A673 (cell line): ENCODE measurements around the gene PHRF1. TPM values are rescaled to one million over a fixed set of nuclear protein-coding genes. Genes with fewer than 3 reads are reported as not detected.

Experiments used
- BruUV-seq: library from RNA; stranded (reverse); fragments of 400-500 nt; replicated peaks from 2 replicates; lab custom pipeline; 2021; lab: Mats Ljungman, UMichigan
- CTCF ChIA-PET: fragments of 300-600 bp; sonication (Branson Sonifier 250); formaldehyde crosslinking; loops from one replicate; lab custom pipeline; 2022; ENCODE audit warnings: antibody characterized with exemption; lab: Charles Lee
- POLR2A ChIA-PET: fragments of 300-600 bp; sonication (Branson Sonifier 250); formaldehyde crosslinking; loops from one replicate; lab custom pipeline; 2022; ENCODE audit warnings: antibody characterized with exemption; ENCODE audit not compliant: low non-redundant PET; lab: Charles Lee
- DNase-seq: peaks from one replicate; pipeline ENCODE4 v3.0.0-alpha.2; 2015; ENCODE audit warnings: low spot score
- H3K27ac ChIP-seq: fragments of 200-600 bp; sonication (generic); 2 replicates; pipeline ENCODE4 v1.5.1; 2016; ENCODE audit warnings: mixed run types, low read depth, mild to moderate bottlenecking, mixed read lengths, antibody characterized with exemption, low read length; ENCODE audit not compliant: poor library complexity, severe bottlenecking
- H3K27me3 ChIP-seq: fragments of 200-600 bp; sonication (generic); replicated peaks from 2 replicates; pipeline ENCODE4 v1.6.1; 2017; ENCODE audit warnings: mixed run types, low read depth, mild to moderate bottlenecking, mixed read lengths, antibody characterized with exemption, low read length; ENCODE audit not compliant: insufficient read depth, poor library complexity
- H3K36me3 ChIP-seq: fragments of 200-600 bp; sonication (generic); 2 replicates; pipeline ENCODE4 v1.6.1; 2016; ENCODE audit warnings: mixed run types, mild to moderate bottlenecking, mixed read lengths, antibody characterized with exemption, low read length; ENCODE audit not compliant: insufficient read depth, poor library complexity, severe bottlenecking
- H3K4me1 ChIP-seq: fragments of 200-600 bp; sonication (generic); 2 replicates; pipeline ENCODE4 v1.6.1; 2017; ENCODE audit warnings: mixed run types, mild to moderate bottlenecking, mixed read lengths, antibody characterized with exemption, low read length; ENCODE audit not compliant: insufficient read depth, poor library complexity, severe bottlenecking
- H3K4me3 ChIP-seq: fragments of 200-600 bp; sonication (generic); 2 replicates; pipeline ENCODE4 v1.5.1; 2016; ENCODE audit warnings: low read depth, mixed run types, mild to moderate bottlenecking, mixed read lengths, low read length; ENCODE audit not compliant: poor library complexity, severe bottlenecking
- H3K9me3 ChIP-seq: fragments of 200-600 bp; sonication (generic); 2 replicates; pipeline ENCODE4 v1.6.1; 2016; ENCODE audit warnings: mixed run types, low read depth, mild to moderate bottlenecking, mixed read lengths, antibody characterized with exemption, low read length; ENCODE audit not compliant: poor library complexity, severe bottlenecking
- EZH2 ChIP-seq: fragments of 200-600 bp; sonication (generic); IDR thresholded peaks from 2 replicates; pipeline ENCODE4 v1.6.1; 2017; ENCODE audit warnings: borderline replicate concordance, low read depth, mild to moderate bottlenecking, mixed read lengths, antibody characterized with exemption, low read length; ENCODE audit not compliant: poor library complexity, severe bottlenecking
- intact Hi-C: fragments of 100-400 bp; cut with micrococcal nuclease; formaldehyde crosslinking; loops from one replicate; pipeline ENCODE4 v1.10.0; 2022; ENCODE audit not compliant: unreplicated experiment
- total RNA-seq: library from RNA; stranded (reverse); gene quantifications from 2 replicates; pipeline ENCODE4 v1.2.3, GENCODE V29; 2021
- TF ChIP-seq, protein P1 (sequence below): fragments of 300-800, 200-600 bp; sonication (generic); conservative IDR thresholded peaks from 2 replicates; pipeline ENCODE4 v1.5.1; 2017; ENCODE audit warnings: low read depth, mild to moderate bottlenecking, antibody characterized with exemption, low read length, moderate library complexity, mixed read lengths

Gene PHRF1
- total RNA-seq, 1 experiment from 2014 or later, result 43.0 TPM

DNA sequence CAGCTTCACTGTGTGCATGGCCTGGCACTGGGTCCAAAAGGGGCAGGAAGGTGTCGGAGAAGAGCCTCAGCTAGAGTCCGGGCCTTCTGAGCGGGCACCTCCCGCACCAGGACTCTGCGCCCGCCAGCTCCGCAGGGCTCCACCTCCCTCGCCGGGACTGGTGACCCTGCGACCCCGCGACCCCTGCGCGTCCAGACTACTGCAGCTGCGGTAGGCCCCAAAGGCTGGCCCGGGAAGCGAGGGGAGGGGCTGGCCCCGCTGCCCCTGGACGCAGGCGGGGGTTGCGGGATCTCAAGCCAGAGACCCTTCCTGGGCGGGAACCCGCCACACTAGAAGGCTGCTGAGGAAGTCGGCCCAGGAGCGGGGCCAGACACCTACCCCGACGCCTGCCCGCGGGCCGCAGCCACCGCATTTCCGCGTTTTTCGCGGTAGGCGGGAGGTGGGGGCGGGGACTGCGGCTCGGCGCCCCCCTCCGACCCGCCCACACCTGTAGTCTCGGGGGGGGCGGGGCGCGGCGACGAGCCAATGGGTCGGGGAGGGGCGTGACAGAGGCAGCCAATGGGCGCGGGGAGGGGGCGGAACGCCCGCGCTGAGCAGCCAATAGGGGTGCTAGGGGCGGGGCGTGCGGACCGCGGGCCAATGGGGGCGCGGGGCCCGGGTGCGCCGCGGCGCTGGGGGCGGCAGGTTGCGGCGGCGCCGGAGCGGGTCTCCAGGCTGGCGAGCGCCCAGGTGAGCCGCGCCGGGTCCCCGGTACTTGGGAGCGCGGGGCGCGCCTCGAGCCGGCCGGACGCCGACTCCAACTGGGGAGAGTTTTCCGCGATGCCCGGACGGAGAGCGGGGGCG, 15.7 kb upstream of the PHRF1 start, which contains the start of the genes LMNTD2 and RASSF7:
Gene LMNTD2, minus strand, starts transcription at position 434 of the 843 bp plus-strand sequence. Its CDS starts 22 bp downstream, at position 412.
Gene RASSF7, plus strand, starts transcription at position 666 of the 843 bp plus-strand sequence. CDS start 799 bp downstream, outside the sequence.
- Histone ChIP-seq H3K4me1 (peaks cover 14% of the 10 kb centered on the region), H3K36me3 (no peaks in the 10 kb centered on the region), H3K4me3 (peak within 1 kb of the TSS; percentile 72), H3K9me3 (no peaks in the 10 kb centered on the region), H3K27ac (peak within 1 kb of the TSS; percentile 76), H3K27me3 (peaks cover 20% of the 10 kb centered on the region)
- intact Hi-C loops, result no loop called here
- TF ChIP-seq, protein P1, sequence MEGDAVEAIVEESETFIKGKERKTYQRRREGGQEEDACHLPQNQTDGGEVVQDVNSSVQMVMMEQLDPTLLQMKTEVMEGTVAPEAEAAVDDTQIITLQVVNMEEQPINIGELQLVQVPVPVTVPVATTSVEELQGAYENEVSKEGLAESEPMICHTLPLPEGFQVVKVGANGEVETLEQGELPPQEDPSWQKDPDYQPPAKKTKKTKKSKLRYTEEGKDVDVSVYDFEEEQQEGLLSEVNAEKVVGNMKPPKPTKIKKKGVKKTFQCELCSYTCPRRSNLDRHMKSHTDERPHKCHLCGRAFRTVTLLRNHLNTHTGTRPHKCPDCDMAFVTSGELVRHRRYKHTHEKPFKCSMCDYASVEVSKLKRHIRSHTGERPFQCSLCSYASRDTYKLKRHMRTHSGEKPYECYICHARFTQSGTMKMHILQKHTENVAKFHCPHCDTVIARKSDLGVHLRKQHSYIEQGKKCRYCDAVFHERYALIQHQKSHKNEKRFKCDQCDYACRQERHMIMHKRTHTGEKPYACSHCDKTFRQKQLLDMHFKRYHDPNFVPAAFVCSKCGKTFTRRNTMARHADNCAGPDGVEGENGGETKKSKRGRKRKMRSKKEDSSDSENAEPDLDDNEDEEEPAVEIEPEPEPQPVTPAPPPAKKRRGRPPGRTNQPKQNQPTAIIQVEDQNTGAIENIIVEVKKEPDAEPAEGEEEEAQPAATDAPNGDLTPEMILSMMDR, result no peak
- no peak for TF ChIP-seq EZH2
- no TSS peak for BruUV-seq
- CTCF ChIA-PET, result no interaction called here
- peak; percentile 90 for DNase-seq
- POLR2A ChIA-PET, result no interaction called here

DNA sequence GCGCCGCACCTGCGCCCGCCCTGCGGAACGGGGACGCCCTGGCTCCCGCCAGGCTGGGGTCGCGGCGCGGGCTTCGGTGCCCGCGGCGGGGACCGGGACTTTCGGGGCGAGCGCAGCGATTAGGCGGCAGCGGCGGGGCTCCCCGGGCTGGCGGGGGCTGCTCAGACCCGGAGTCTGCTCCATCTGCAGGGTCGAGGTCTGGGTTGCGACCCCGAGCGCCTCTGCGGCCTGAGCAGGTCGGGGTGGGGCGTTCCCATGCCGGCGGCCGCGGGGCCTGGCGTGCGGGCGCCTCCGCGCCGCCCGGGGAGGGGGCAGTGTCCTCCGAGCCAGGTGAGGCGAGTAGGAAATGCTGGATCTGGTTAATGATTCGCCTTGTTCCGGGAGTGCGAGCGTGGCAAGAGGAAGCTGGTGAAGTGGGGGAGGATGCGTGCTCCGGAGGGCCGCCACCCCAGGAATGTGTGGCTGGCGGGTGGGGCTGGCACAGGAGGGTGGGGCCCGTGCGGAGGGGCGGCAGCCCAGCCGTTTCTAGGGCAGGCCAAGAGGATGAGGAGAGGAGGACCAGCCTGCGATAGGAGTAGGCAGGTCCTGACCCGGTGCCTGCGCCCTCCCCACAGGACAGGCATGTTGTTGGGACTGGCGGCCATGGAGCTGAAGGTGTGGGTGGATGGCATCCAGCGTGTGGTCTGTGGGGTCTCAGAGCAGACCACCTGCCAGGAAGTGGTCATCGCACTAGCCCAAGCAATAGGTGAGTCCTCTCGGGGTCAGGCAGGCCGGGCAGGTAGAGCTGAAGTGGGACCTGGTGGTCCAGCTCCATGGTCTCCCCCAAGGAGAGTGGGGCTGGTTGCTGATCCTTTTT, 14.9 kb upstream of the PHRF1 start:
- Histone ChIP-seq H3K4me3 (peak overlapping the region; percentile 72), H3K9me3 (no peaks in the 10 kb centered on the region), H3K27me3 (peaks cover 12% of the 10 kb centered on the region), H3K36me3 (no peaks in the 10 kb centered on the region), H3K4me1 (peaks cover 9% of the 10 kb centered on the region), H3K27ac (no peak overlapping the region)
- BruUV-seq, result no TSS peak
- no peak for DNase-seq
- ChIA-PET CTCF (no interaction called here), POLR2A (no interaction called here)
- intact Hi-C loops, result no loop called here
- TF ChIP-seq EZH2, result no peak
- TF ChIP-seq, protein P1, result no peak

DNA sequence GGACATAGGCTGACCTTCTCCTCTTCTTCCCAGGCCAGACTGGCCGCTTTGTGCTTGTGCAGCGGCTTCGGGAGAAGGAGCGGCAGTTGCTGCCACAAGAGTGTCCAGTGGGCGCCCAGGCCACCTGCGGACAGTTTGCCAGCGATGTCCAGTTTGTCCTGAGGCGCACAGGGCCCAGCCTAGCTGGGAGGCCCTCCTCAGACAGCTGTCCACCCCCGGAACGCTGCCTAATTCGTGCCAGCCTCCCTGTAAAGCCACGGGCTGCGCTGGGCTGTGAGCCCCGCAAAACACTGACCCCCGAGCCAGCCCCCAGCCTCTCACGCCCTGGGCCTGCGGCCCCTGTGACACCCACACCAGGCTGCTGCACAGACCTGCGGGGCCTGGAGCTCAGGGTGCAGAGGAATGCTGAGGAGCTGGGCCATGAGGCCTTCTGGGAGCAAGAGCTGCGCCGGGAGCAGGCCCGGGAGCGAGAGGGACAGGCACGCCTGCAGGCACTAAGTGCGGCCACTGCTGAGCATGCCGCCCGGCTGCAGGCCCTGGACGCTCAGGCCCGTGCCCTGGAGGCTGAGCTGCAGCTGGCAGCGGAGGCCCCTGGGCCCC, 14.1 kb upstream of the PHRF1 start:
- CTCF ChIA-PET, result no interaction called here
- peaks cover 4% of the 10 kb centered on the region for H3K27me3 ChIP-seq
- H3K9me3 ChIP-seq, result no peaks in the 10 kb centered on the region
- H3K4me3 ChIP-seq, result peak overlapping the region; percentile 72
- H3K4me1 ChIP-seq, result peaks cover 9% of the 10 kb centered on the region
- intact Hi-C loops, result no loop called here
- POLR2A ChIA-PET, result no interaction called here
- DNase-seq, result no peak
- H3K36me3 ChIP-seq, result no peaks in the 10 kb centered on the region
- TF ChIP-seq EZH2, result no peak
- TF ChIP-seq, protein P1, result no peak
- H3K27ac ChIP-seq, result no peak overlapping the region
- no TSS peak for BruUV-seq
